Measurements from ENCODE around the gene DOC2B.
"Not testable (repeated sequence)": the region's sequence is repeated elsewhere in the genome, so short reads cannot be mapped to it uniquely, and the experiment has no call there.

DOC2B gene

GRCh38 chr17:136531-136930 lies 44.9 kb downstream of the DOC2B start:
- DNase-seq (ENCODE audit: low read depth, low spot score); in situ Hi-C loops (cut with HindIII; ENCODE audit: low sequenced_read_pairs); H3K4me3 ChIP-seq (ENCODE audit: low read depth, low read length): not testable (repeated sequence)
- TF ChIP-seq, protein P1, sequence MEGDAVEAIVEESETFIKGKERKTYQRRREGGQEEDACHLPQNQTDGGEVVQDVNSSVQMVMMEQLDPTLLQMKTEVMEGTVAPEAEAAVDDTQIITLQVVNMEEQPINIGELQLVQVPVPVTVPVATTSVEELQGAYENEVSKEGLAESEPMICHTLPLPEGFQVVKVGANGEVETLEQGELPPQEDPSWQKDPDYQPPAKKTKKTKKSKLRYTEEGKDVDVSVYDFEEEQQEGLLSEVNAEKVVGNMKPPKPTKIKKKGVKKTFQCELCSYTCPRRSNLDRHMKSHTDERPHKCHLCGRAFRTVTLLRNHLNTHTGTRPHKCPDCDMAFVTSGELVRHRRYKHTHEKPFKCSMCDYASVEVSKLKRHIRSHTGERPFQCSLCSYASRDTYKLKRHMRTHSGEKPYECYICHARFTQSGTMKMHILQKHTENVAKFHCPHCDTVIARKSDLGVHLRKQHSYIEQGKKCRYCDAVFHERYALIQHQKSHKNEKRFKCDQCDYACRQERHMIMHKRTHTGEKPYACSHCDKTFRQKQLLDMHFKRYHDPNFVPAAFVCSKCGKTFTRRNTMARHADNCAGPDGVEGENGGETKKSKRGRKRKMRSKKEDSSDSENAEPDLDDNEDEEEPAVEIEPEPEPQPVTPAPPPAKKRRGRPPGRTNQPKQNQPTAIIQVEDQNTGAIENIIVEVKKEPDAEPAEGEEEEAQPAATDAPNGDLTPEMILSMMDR (IDR thresholded peaks at IDR 0.05; ENCODE audit: low read depth, low read length), result peak; percentile 46

GRCh38 chr17:135895-136294 lies 45.6 kb downstream of the DOC2B start:
- DNase-seq (ENCODE audit: low read depth, low spot score); in situ Hi-C loops (cut with HindIII; ENCODE audit: low sequenced_read_pairs); H3K4me3 ChIP-seq (ENCODE audit: low read depth, low read length): not testable (repeated sequence)

GRCh38 chr17:135022-135421 lies 46.4 kb downstream of the DOC2B start:
- in situ Hi-C loops (cut with HindIII; ENCODE audit: low sequenced_read_pairs); DNase-seq (ENCODE audit: low read depth, low spot score); H3K4me3 ChIP-seq (ENCODE audit: low read depth, low read length): not testable (repeated sequence)

DNA sequence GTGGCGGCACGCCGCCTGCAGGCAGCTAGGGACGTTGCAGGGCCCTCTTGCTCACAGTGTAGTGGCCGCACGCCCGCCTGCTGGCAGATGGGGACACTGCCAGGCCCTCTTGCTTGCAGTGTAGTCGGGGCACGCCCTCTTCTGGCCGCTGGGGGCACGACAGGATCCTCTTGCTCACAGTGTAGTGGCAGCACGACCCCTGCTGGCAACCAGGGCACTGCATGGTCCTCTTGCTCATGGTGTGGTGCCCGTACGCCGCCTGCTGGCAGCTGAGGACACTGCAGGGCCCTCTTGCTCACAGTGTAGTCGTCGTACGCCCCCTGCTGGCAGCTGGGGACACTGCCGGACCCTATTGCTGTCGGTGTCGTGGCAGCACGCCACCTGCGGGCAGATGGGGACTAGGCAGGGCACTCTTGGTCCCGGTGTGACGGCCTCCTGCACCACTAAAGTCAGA lies 47.1 kb downstream of the DOC2B start:
- in situ Hi-C loops (cut with HindIII; ENCODE audit: low sequenced_read_pairs); DNase-seq (ENCODE audit: low read depth, low spot score); H3K4me3 ChIP-seq (ENCODE audit: low read depth, low read length): not testable (repeated sequence)
- TF ChIP-seq, protein P1 (IDR thresholded peaks at IDR 0.05; ENCODE audit: low read depth, low read length), result peak; percentile 3

DNA sequence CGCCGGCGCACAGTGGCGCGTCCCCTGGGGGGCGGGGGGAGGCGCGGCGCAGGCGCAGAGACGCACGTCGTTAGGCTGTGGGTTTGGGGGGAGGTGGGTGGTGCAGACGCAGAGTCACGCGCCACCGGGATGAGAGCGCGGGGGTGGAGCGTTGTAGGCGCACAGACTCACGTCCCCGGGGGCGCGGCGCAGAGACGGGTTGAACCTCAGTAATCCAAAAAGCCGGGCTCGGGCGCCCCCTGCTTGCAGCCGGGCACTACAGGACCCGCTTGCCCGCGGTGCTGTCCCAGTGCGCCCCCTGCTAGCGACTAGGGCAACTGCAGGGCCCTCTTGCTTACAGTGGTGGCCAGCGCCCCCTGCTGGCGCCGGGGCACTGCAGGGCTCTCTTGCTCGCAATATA lies 47.5 kb downstream of the DOC2B start:
- DNase-seq (ENCODE audit: low read depth, low spot score); in situ Hi-C loops (cut with HindIII; ENCODE audit: low sequenced_read_pairs); H3K4me3 ChIP-seq (ENCODE audit: low read depth, low read length): not testable (repeated sequence)

DNA sequence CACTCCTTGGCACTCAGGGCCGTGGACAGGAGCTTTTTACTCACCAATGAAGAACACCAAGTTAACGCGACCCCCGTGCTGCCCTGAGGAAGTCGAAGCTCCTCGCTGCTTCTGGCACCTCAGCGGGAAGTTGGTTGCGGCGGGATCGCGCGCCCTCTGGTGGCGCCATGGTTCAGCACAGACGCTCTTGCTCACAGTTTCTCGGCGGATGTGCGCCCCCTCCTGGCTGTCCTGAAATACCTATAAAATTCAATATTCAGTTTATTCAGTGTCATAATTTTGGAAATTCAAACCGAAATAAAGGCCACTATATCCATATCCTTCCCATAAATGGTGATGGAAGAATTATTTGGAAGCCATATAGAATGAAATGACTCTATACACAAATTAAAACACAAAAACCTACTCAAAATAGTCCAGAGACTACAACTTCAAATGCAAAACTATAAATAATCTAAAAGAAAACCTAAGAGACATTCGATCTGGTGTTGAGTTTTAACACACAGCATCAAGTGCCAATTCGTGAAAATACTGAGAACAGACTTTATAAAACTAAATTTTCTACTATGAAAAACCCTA lies 63.0 kb downstream of the DOC2B start:
- in situ Hi-C loops (cut with HindIII; ENCODE audit: low sequenced_read_pairs); H3K4me3 ChIP-seq (ENCODE audit: low read depth, low read length); DNase-seq (ENCODE audit: low read depth, low spot score): not testable (repeated sequence)
- TF ChIP-seq, protein P1 (IDR thresholded peaks at IDR 0.05; ENCODE audit: low read depth, low read length), result peak; percentile 24

GRCh38 chr17:113111-113510 lies 68.3 kb downstream of the DOC2B start:
- in situ Hi-C loops (cut with HindIII; ENCODE audit: low sequenced_read_pairs); H3K4me3 ChIP-seq (ENCODE audit: low read depth, low read length); DNase-seq (ENCODE audit: low read depth, low spot score): not testable (repeated sequence)

Measured in astrocyte of the spinal cord (primary cell).